ENCODE results near the gene TSPAN32. TPM values are rescaled to one million over a fixed set of nuclear protein-coding genes. Genes with fewer than 3 reads are reported as not detected.

The TSPAN32 gene
- total and polyA plus RNA-seq, 3 experiments from 2014 or later, result 6.6 to 68.5 (median 7.4) TPM

GRCh38 chr11:2314525-2315394 is 12.9 kb downstream of the TSPAN32 start:
- no peak overlapping the region for H3K4me3 Mint-ChIP-seq
- H3K27me3 Mint-ChIP-seq, result no peaks in the 10 kb centered on the region
- H3K4me1 Mint-ChIP-seq, result peaks cover 5 to 23% (median 6%) of the 10 kb centered on the region in 3 donors
- H3K27me3 ChIP-seq (ENCODE audit: insufficient read depth, low read length, poor library complexity, severe bottlenecking), result no peaks in the 10 kb centered on the region
- no peak overlapping the region for H3K27ac ChIP-seq (ENCODE audit: low read depth, low read length)
- POLR2A ChIA-PET, result interaction anchor here (1.6 kb wide), 1 partner anchor 86 kb away, joined by 10 read pairs; the partner anchor contains the start of gene TSSC4
- no peaks in the 10 kb centered on the region for H3K9me3 ChIP-seq (ENCODE audit: low read length)
- H3K36me3 ChIP-seq (ENCODE audit: insufficient read depth, low read length), result no peaks in the 10 kb centered on the region
- H3K4me3 ChIP-seq (ENCODE audit: low read length), result no peak overlapping the region
- peak overlapping the region in 1 of 8 donors; percentile 51 for H3K27ac Mint-ChIP-seq
- peaks cover 0 to 2% (median 0%) of the 10 kb centered on the region in 3 donors for H3K36me3 Mint-ChIP-seq
- no peaks in the 10 kb centered on the region for H3K4me1 ChIP-seq (ENCODE audit: insufficient read depth, low read length)
- CTCF ChIA-PET, result no interaction called here
- DNase-seq, result no peak
- no peaks in the 10 kb centered on the region for H3K9me3 Mint-ChIP-seq

- POLR2A ChIA-PET, result no interaction called here
- no peak for DNase-seq
- no peaks in the 10 kb centered on the region for H3K9me3 Mint-ChIP-seq
- no peak overlapping the region for H3K27ac Mint-ChIP-seq
- no peaks in the 10 kb centered on the region for H3K9me3 ChIP-seq (ENCODE audit: low read length)
- no peaks in the 10 kb centered on the region for H3K27me3 ChIP-seq (ENCODE audit: insufficient read depth, low read length, poor library complexity, severe bottlenecking)
- H3K27me3 Mint-ChIP-seq, result no peaks in the 10 kb centered on the region
- peaks cover 6 to 23% (median 9%) of the 10 kb centered on the region in 3 donors for H3K4me1 Mint-ChIP-seq
- H3K4me1 ChIP-seq (ENCODE audit: insufficient read depth, low read length), result no peaks in the 10 kb centered on the region
- CTCF ChIA-PET, result interaction anchor here (1.7 to 3.0 kb wide), 2 partner anchors 10 to 105 kb away, joined by 5 to 16 read pairs; no protein-coding TSS in a partner anchor
- H3K36me3 ChIP-seq (ENCODE audit: insufficient read depth, low read length), result no peaks in the 10 kb centered on the region
- no peak overlapping the region for H3K4me3 ChIP-seq (ENCODE audit: low read length)
- peaks cover 0 to 2% (median 0%) of the 10 kb centered on the region in 3 donors for H3K36me3 Mint-ChIP-seq
- H3K27ac ChIP-seq (ENCODE audit: low read depth, low read length), result no peak overlapping the region
- no peak overlapping the region for H3K4me3 Mint-ChIP-seq
These were observed 13.8 kb downstream of the TSPAN32 start for GRCh38 chr11:2315395-2316168.

- Mint-ChIP-seq H3K4me1 (peaks cover 6 to 22% (median 9%) of the 10 kb centered on the region in 3 donors), H3K27ac (no peak overlapping the region), H3K9me3 (no peaks in the 10 kb centered on the region), H3K36me3 (peaks cover 0 to 2% (median 0%) of the 10 kb centered on the region in 3 donors), H3K27me3 (no peaks in the 10 kb centered on the region), H3K4me3 (no peak overlapping the region)
- Histone ChIP-seq H3K4me3 (ENCODE audit: low read length) (no peak overlapping the region), H3K27ac (ENCODE audit: low read depth, low read length) (no peak overlapping the region), H3K9me3 (ENCODE audit: low read length) (no peaks in the 10 kb centered on the region), H3K4me1 (ENCODE audit: insufficient read depth, low read length) (no peaks in the 10 kb centered on the region), H3K27me3 (ENCODE audit: insufficient read depth, low read length, poor library complexity, severe bottlenecking) (no peaks in the 10 kb centered on the region), H3K36me3 (ENCODE audit: insufficient read depth, low read length) (no peaks in the 10 kb centered on the region)
- DNase-seq, result no peak
- ChIA-PET CTCF (interaction anchor here (1.1 to 3.0 kb wide), 3 partner anchors 11 to 104 kb away, joined by 3 to 16 read pairs (median 5); no protein-coding TSS in a partner anchor), POLR2A (no interaction called here)
These were observed 14.6 kb downstream of the TSPAN32 start for GRCh38 chr11:2316169-2316962.

GRCh38 chr11:2316963-2317244 is 15.1 kb downstream of the TSPAN32 start:
- no peaks in the 10 kb centered on the region for H3K27me3 ChIP-seq (ENCODE audit: insufficient read depth, low read length, poor library complexity, severe bottlenecking)
- H3K9me3 ChIP-seq (ENCODE audit: low read length), result no peaks in the 10 kb centered on the region
- Mint-ChIP-seq H3K9me3 (peaks cover 0 to under 1% (median 0%) of the 10 kb centered on the region in 5 donors), H3K27me3 (no peaks in the 10 kb centered on the region), H3K27ac (peak overlapping the region in 2 of 8 donors; percentile 10 to 87), H3K36me3 (peaks cover 0 to 2% (median 0%) of the 10 kb centered on the region in 3 donors), H3K4me3 (peak overlapping the region in 1 of 7 donors; percentile 65), H3K4me1 (peaks cover 6 to 17% (median 9%) of the 10 kb centered on the region in 3 donors)
- no peak overlapping the region for H3K27ac ChIP-seq (ENCODE audit: low read depth, low read length)
- H3K36me3 ChIP-seq (ENCODE audit: insufficient read depth, low read length), result no peaks in the 10 kb centered on the region
- no peak for DNase-seq
- H3K4me3 ChIP-seq (ENCODE audit: low read length), result no peak overlapping the region
- no peaks in the 10 kb centered on the region for H3K4me1 ChIP-seq (ENCODE audit: insufficient read depth, low read length)
- ChIA-PET POLR2A (no interaction called here), CTCF (interaction anchor here (1.1 to 3.0 kb wide), 3 partner anchors 12 to 104 kb away, joined by 3 to 16 read pairs (median 5); no protein-coding TSS in a partner anchor)

- no peak for DNase-seq
- no peaks in the 10 kb centered on the region for H3K27me3 Mint-ChIP-seq
- POLR2A ChIA-PET, result no interaction called here
These were observed 15.7 kb downstream of the TSPAN32 start for GRCh38 chr11:2317354-2318050.

GRCh38 chr11:2318123-2318522 is 16.3 kb downstream of the TSPAN32 start:
- H3K9me3 ChIP-seq (ENCODE audit: low read length), result no peaks in the 10 kb centered on the region
- Mint-ChIP-seq H3K27ac (peak overlapping the region in 2 of 8 donors; percentile 11 to 59), H3K4me1 (peaks cover 6 to 14% (median 9%) of the 10 kb centered on the region in 3 donors), H3K4me3 (no peak overlapping the region), H3K36me3 (peaks cover 0 to 2% (median 0%) of the 10 kb centered on the region in 3 donors), H3K27me3 (peaks cover 0 to 4% of the 10 kb centered on the region in 2 donors), H3K9me3 (peaks cover 0 to 8% (median 4%) of the 10 kb centered on the region in 5 donors)
- H3K4me3 ChIP-seq (ENCODE audit: low read length), result no peak overlapping the region
- no peaks in the 10 kb centered on the region for H3K27me3 ChIP-seq (ENCODE audit: insufficient read depth, low read length, poor library complexity, severe bottlenecking)
- no peaks in the 10 kb centered on the region for H3K4me1 ChIP-seq (ENCODE audit: insufficient read depth, low read length)
- POLR2A ChIA-PET, result no interaction called here
- H3K36me3 ChIP-seq (ENCODE audit: insufficient read depth, low read length), result no peaks in the 10 kb centered on the region
- H3K27ac ChIP-seq (ENCODE audit: low read depth, low read length), result no peak overlapping the region
- no peak for DNase-seq
- CTCF ChIA-PET, result interaction anchor here (1.2 to 3.0 kb wide), 2 partner anchors 13 to 102 kb away, joined by 3 to 16 read pairs; no protein-coding TSS in a partner anchor

More at GRCh38 chr11:2317354-2318050, 15.7 kb downstream of the TSPAN32 start:
- no peaks in the 10 kb centered on the region for H3K9me3 ChIP-seq (ENCODE audit: low read length)
- H3K9me3 Mint-ChIP-seq, result peaks cover 0 to 3% (median 0%) of the 10 kb centered on the region in 5 donors
- no peaks in the 10 kb centered on the region for H3K4me1 ChIP-seq (ENCODE audit: insufficient read depth, low read length)
- no peak overlapping the region for H3K4me3 Mint-ChIP-seq
- no peak overlapping the region for H3K27ac Mint-ChIP-seq
- H3K36me3 ChIP-seq (ENCODE audit: insufficient read depth, low read length), result no peaks in the 10 kb centered on the region
- CTCF ChIA-PET, result interaction anchor here (1.1 to 3.0 kb wide), 4 partner anchors 12 to 103 kb away, joined by 3 to 16 read pairs (median 4); no protein-coding TSS in a partner anchor
- no peaks in the 10 kb centered on the region for H3K27me3 ChIP-seq (ENCODE audit: insufficient read depth, low read length, poor library complexity, severe bottlenecking)
- H3K4me1 Mint-ChIP-seq, result peaks cover 6 to 17% (median 9%) of the 10 kb centered on the region in 3 donors
- H3K4me3 ChIP-seq (ENCODE audit: low read length), result no peak overlapping the region
- H3K27ac ChIP-seq (ENCODE audit: low read depth, low read length), result no peak overlapping the region
- H3K36me3 Mint-ChIP-seq, result peaks cover 0 to 2% (median 0%) of the 10 kb centered on the region in 3 donors

- Mint-ChIP-seq H3K4me1 (peaks cover 6 to 14% (median 9%) of the 10 kb centered on the region in 3 donors), H3K27me3 (peaks cover 0 to 9% of the 10 kb centered on the region in 2 donors), H3K9me3 (peaks cover 0 to 14% (median 4%) of the 10 kb centered on the region in 5 donors), H3K27ac (peak overlapping the region in 2 of 8 donors; percentile 29 to 59), H3K36me3 (peaks cover 0 to 2% (median 0%) of the 10 kb centered on the region in 3 donors), H3K4me3 (no peak overlapping the region)
- Histone ChIP-seq H3K36me3 (ENCODE audit: insufficient read depth, low read length) (no peaks in the 10 kb centered on the region), H3K27me3 (ENCODE audit: insufficient read depth, low read length, poor library complexity, severe bottlenecking) (no peaks in the 10 kb centered on the region), H3K4me1 (ENCODE audit: insufficient read depth, low read length) (no peaks in the 10 kb centered on the region), H3K27ac (ENCODE audit: low read depth, low read length) (no peak overlapping the region), H3K9me3 (ENCODE audit: low read length) (no peaks in the 10 kb centered on the region), H3K4me3 (ENCODE audit: low read length) (no peak overlapping the region)
- no peak for DNase-seq
- POLR2A ChIA-PET, result no interaction called here
- CTCF ChIA-PET, result interaction anchor here (1.2 to 3.0 kb wide), 2 partner anchors 13 to 102 kb away, joined by 3 to 16 read pairs; no protein-coding TSS in a partner anchor
These were observed 16.9 kb downstream of the TSPAN32 start for GRCh38 chr11:2318707-2319106.
